A172 (cell line): Measurements from ENCODE around the gene KCNC1. TPM values are rescaled to one million over a fixed set of nuclear protein-coding genes. Genes with fewer than 3 reads are reported as not detected.
A peak's percentile ranks its signal among the peaks of the same experiment; 100 is the strongest.

ENCODE experiments used
- DNase-seq: peaks from one replicate; pipeline ENCODE4 v3.0.0-alpha.2; 2015; ENCODE audit warnings: low spot score
- total RNA-seq: library from RNA; depleted of rRNA; stranded (reverse); fragments of >200 nt; shearing (Covaris generic); gene quantifications from 2 replicates; pipeline ENCODE4 v1.2.3, GENCODE V29; 2014

Gene KCNC1
- total RNA-seq, 1 experiment from 2014 or later, result not detected

DNA sequence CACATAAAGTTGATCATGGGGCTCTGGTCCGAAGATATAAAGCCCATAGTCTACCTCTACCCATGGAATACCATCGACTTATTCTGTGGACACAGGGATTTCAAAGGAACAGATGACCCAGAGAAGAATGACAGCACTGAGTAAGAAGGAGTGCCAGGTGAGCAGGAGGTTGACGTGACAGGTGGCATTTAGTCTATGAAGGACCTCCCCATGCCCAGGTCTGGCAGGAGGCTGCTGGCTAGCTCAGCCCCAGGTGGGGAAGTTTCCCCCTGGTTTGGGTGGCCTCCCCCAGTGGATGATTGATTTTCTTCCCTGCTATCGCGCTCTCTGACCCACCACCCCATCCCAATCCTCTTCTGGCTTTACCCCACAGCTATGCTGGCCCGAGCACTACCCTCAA, 39.1 kb downstream of the KCNC1 start:
- no peak for DNase-seq

DNA sequence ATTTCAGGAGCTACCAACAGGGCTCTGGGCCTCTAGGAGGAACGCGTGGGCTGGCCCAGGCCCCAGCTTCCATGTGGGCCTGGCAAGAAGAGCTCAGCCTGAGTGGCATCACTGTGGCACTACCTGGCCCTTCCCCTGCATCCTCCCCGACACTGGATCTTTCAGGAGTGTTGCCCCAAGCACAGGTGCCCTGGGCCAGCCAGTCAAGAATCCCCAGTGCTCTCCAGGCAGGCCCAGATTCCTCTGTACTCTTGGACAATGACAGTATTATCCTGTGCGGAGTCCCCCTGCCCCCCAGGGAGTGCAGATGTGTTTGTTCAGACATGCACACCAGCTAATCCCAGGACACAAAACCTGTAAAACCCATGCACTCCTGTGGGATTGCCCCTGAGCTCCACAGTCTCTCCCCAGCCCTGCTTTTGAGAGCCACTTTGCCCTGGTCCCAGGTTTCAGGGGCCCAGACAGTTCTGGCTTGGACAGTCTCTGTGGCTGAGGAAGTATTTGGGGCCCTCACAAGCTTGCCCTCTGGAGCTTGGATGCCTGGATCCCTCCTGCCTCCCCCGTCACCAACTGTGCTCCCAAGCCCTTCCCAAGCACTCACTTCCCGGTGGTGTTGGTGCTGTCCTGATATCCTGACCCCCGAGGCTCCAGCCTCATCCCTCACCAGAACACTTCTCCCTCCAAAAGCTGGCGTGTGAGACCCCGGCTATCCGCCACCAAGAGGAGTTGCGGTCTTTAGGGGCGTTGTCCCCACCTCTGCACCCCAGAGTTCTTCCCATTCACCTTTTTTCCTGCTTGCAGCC, 39.9 kb downstream of the KCNC1 start:
- no peak for DNase-seq

- DNase-seq, result no peak
Measured at GRCh38 chr11:17775035-17775348, 40.4 kb downstream of the KCNC1 start.

- no peak for DNase-seq
Measured at GRCh38 chr11:17775507-17776211, 41.1 kb downstream of the KCNC1 start.

- no peak for DNase-seq
Measured at GRCh38 chr11:17776212-17776875, 41.8 kb downstream of the KCNC1 start.

- no peak for DNase-seq
Measured at GRCh38 chr11:17777086-17777737, 42.6 kb downstream of the KCNC1 start.

DNA sequence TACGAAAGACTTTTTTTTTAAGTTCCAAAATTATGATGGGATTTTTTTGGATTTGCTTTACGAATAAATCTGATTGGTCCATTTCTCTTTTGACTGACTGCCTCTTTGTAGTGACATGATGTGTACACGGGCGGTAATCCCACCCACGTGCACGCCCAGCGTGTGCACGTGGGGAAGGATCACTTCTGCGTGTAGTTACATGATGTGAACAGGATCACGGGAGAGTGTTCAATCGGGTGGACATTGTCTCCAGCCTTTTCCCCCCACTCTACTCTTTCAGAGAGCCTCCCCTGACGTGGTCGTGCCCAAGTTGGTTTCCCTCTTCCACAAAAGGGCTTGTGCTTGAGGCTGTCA, 43.1 kb downstream of the KCNC1 start:
- no peak for DNase-seq

GRCh38 chr11:17778352-17778751, 43.8 kb downstream of the KCNC1 start:
- no peak for DNase-seq

DNA sequence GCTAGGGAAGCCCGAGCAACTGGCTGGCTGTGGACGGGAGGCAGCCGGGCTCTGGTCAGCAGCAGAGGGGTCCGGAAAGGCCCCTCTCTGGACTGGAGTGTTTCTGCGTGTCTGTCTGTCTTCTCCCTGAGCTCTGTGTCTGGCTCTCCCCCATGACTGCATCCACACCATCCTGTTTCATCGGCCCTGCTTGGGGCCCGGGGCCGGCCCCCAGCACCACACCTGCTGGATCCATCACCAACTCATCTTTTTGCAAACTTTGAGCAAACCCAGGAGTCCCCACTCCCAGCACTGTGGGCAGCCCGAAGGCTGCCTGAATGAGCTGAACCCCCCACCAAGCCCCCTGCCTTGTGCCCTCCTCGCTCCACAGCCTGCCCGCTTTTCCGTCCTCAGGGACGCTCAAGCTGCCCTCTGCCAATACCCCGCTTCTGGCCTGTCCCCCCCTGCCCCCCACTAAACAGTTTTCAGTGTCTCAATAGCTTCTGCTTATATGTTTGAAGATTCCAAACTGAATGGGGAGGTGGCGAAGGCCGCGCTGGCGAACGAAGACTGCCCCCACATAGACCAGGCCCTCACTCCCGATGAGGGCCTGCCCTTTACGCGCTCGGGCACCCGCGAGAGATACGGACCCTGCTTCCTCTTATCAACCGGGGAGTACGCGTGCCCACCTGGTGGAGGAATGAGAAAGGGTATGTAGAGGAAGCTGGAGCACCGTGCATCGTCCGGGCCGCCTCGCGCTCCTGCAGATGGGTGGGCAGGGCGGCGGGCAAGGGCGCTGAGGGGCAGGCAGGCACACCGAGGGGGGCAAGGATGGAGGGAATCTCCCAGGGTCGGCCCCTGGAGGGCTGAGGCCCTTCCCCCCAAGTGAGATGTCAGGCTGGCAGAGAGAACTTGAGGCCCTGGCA, 44.6 kb downstream of the KCNC1 start:
- DNase-seq, result no peak

- DNase-seq, result no peak
Measured at GRCh38 chr11:17779861-17780594, 45.4 kb downstream of the KCNC1 start.

DNA sequence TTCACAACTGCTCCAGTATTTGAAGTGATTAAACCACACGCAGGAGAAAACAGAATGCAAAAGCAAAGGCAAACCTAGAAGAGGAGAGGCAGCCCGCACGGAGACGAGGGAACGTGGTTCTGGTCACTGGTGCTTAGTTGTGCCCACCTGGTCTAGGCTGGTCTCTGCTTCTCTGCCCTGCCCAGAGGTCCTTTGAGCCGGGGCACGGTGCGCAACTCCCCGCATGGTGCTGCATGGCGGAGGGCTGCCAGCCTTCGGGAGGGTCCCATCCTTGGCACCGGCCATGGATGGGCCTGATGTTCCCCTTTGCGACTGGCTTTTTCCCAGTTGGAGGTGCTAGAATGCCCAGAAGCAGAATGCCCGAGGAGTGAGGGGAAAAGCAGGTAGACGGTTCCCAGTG, 46.1 kb downstream of the KCNC1 start:
- DNase-seq, result no peak

- no peak for DNase-seq
Measured at GRCh38 chr11:17781221-17781620, 46.6 kb downstream of the KCNC1 start.

- no peak for DNase-seq
Measured at GRCh38 chr11:17781626-17782025, 47.0 kb downstream of the KCNC1 start.

GRCh38 chr11:17782145-17782544, 47.6 kb downstream of the KCNC1 start:
- no peak for DNase-seq

GRCh38 chr11:17782603-17783337, 48.2 kb downstream of the KCNC1 start:
- no peak for DNase-seq

GRCh38 chr11:17783878-17784277, 49.3 kb downstream of the KCNC1 start:
- no peak for DNase-seq

- DNase-seq, result peak; percentile 66
Measured at GRCh38 chr11:17786824-17787525, 52.4 kb downstream of the KCNC1 start.

GRCh38 chr11:17788084-17788483, 53.5 kb downstream of the KCNC1 start:
- DNase-seq, result no peak

- DNase-seq, result no peak
Measured at GRCh38 chr11:17790453-17790852, 55.9 kb downstream of the KCNC1 start.
